HG02981 (cell line): ENCODE data around the gene GBP1.
"Not testable (repeated sequence)": the region's sequence is repeated elsewhere in the genome, so short reads cannot be mapped to it uniquely, and the experiment has no call there.

Experiments used
- ATAC-seq: cut with Tn5 transposase; IDR thresholded peaks from one replicate; pipeline ENCODE4 v1.9.1; 2021; ENCODE audit warnings: mild to moderate bottlenecking, moderate library complexity; ENCODE audit not compliant: unreplicated experiment

GBP1 gene, protein sequence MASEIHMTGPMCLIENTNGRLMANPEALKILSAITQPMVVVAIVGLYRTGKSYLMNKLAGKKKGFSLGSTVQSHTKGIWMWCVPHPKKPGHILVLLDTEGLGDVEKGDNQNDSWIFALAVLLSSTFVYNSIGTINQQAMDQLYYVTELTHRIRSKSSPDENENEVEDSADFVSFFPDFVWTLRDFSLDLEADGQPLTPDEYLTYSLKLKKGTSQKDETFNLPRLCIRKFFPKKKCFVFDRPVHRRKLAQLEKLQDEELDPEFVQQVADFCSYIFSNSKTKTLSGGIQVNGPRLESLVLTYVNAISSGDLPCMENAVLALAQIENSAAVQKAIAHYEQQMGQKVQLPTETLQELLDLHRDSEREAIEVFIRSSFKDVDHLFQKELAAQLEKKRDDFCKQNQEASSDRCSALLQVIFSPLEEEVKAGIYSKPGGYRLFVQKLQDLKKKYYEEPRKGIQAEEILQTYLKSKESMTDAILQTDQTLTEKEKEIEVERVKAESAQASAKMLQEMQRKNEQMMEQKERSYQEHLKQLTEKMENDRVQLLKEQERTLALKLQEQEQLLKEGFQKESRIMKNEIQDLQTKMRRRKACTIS

GRCh38 chr1:89065079-89065868 is at the start of gene GBP1:
Gene GBP1, minus strand, starts transcription at chr1:89065208. Its CDS starts 1,974 bp downstream, at chr1:89063234.
- peak; percentile 67 for ATAC-seq

- ATAC-seq: no peak
These were observed 49.7 kb upstream of the GBP1 start for GRCh38 chr1:89114662-89115061.

DNA sequence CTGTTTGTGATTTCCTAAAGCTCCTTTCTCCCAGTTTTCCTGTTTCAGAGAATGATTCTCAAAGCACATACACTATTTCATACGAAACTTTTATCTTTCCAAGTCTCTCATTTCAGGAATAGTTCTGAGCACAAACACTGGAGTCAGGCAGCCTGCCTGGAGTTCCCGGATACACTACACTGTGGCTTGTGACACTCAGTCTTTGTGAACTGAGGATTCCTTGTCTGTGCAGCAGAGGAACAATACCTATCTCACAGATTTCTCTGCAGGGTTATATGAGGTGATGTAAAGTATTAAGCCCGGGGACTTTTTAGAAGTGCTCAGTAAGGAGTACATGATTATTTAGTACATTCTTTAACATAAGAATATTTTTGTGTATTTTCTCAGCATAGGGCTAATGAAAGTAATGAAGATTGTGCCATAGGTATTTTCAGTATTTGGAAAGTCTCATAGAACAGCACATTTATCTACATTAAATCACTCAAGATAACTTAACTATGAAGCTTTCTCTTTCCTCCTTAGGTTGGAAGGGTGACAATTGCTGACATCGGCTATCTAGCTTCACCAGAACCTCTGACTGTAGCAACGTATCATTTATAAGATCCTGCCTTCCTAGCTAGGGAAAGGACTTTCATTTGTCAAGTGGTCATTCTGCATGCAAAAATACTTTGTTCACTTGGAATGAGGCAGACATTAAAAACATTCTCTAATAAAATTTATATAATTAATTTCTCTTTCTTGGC is 48.0 kb upstream of the GBP1 start:
- ATAC-seq: no peak

DNA sequence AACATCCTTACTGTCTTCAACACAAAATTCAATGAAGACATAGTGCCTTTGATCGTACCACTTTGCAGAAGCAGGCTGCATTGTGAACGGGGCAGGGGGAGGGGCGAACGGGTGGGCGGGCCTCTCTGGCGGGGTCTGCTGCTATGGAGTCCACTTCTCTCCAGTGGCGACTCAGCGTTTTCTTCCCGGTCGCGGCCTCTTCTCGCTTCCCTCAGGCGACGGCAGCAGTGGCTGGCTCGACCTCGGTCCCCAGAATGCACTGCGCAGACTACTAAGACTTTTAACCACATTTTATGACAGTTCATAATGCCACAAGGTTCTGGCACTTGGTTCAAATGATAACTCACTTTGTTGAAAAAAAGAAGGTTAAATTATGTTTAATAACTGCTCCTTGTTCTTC is 39.7 kb upstream of the GBP1 start:
- no peak for ATAC-seq

DNA sequence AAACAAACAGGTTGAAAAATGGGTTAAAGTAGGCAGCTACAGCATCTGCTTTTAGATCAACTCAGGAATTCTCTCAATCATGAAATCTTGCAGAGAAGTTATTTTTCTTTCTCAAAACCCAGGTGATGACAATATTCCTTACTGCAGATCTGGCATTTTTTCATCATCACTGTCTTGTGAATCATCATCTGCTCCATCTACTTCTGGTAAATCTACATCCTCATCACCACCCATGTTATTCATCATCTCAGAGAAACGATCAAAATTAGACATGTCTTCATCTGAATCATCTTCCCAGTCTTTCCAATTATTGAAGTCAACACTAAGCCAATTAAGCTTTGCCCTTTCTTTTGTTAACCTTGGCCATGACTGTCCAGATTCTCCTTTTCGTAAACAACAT is 39.1 kb upstream of the GBP1 start:
- ATAC-seq: no peak

DNA sequence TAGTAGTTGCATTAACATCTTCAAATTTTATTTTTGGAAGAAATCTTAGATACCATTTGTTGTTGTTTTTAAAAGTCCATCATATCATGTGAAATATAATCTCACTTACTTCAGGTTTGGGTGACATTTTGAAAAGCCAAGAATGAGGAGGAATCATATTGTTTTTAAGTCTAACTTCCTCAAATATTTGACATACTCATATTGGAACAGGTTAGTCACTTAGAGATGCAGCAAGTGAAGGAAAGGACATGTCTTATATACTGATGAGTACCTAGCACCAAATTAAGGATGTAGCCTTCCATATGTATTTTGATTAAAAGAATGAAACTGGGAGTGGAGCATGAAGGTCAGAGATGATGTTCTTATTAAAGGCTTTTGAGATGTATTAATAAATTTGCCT is 37.0 kb upstream of the GBP1 start:
- no peak for ATAC-seq

DNA sequence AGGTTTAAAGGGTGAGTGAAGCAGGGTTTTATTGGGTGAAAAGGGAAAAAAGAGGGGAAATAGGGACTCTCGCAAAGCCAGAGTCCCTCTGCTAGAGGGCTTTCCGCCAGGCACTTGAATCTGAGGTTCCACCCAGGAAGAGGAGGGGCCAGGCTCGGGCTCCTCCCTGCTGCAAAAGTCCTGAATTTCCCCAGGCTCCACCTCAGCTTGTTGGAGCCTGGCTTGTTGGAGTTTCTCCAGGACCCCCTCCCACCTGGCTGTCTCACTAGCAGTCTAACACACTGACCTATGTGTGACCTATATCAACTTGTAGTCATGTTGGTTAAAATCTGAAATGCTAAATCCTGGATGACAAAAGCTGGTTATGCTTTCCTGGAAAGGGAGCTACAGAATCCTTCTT is 35.4 kb upstream of the GBP1 start:
- no peak for ATAC-seq

DNA sequence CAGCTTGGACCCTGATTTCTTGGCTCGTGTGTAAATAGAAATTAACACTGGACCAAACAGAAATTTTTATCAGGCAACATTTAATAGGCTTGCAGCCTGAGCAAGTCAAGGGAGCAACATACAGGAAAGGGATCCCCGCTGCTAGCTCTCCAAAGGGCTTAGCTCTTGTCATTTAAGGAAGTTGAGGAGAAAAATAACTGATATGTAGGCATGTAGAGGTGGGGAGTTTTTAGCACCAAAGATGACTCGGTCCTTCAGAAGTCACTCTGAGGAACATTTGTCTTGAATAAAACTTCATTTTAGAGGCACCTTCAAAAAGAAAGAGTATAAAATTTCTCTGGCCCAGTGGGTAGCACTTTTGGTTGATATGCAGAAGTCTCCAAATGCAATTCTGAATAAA is 33.8 kb upstream of the GBP1 start:
- ATAC-seq: no peak

- no peak for ATAC-seq
These were observed 30.7 kb upstream of the GBP1 start for GRCh38 chr1:89095737-89096136.

DNA sequence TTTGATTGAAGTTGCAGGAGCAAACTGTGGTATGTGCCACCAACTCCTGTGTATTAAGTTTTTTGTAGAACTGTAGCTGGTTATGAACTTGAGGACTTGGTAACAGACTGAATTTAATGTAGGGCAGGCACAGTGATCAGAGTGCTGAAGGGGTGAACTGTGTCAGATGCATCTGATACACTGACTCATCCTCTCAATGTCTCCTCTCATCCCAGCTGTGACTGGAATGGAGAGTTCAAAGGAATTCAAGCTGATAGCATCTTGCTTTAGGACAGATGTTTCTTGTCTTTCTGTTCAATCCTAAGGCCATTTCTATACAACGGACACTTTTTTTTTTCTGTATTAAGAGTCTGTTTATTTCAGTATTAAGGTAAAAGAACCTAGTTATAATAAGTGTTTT is 25.0 kb upstream of the GBP1 start:
- ATAC-seq: no peak

GRCh38 chr1:89088572-89088971 is 23.6 kb upstream of the GBP1 start:
- ATAC-seq: no peak

GRCh38 chr1:89087241-89087640 is 22.2 kb upstream of the GBP1 start:
- ATAC-seq: no peak

- no peak for ATAC-seq
These were observed 20.8 kb upstream of the GBP1 start for GRCh38 chr1:89085781-89086180.

- no peak for ATAC-seq
These were observed 16.0 kb upstream of the GBP1 start for GRCh38 chr1:89081005-89081404.

DNA sequence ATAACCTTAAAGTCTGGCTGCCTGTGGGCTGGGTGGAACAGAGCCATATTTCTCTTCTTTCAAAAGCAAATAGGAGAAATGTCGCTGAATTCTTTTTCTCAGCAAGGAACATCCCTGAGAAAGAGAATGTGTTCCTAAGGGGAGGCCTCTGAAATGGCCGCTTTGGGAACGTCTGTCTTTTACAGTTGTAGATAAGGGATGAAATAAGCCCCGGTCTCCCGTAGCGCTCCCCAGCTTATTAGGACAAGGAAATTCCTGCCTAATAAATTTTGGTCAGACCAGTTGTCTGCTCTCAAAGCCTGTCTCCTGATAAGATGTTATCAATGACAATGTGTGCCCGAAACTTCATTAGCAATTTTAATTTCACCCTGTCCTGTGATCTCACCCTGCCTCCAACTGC is 15.1 kb upstream of the GBP1 start:
- not testable (repeated sequence) for ATAC-seq

GRCh38 chr1:89072466-89073065 is 7.6 kb upstream of the GBP1 start:
- ATAC-seq: not testable (repeated sequence)

GRCh38 chr1:89070509-89070908 is 5.5 kb upstream of the GBP1 start:
- no peak for ATAC-seq

DNA sequence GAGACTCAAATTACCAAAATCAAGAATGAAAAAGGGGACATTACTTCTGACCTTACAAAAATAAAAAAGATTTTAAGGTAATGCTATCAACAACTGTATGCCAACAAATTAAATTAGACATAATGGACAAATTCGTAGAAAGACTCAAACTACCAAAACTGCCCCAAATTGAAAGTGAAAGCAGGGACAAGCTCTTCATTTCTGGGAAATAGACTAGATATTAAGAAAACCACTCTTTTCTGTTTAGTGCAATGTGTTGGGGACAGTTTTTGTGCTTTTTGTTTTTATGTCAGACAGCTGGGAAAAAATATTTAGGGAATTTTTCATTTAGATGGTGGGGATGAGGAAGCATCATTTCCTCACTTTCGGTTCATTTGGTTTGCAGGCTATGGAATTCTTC is 4.9 kb upstream of the GBP1 start:
- ATAC-seq: no peak

GRCh38 chr1:89068291-89068690 is 3.3 kb upstream of the GBP1 start:
- no peak for ATAC-seq

DNA sequence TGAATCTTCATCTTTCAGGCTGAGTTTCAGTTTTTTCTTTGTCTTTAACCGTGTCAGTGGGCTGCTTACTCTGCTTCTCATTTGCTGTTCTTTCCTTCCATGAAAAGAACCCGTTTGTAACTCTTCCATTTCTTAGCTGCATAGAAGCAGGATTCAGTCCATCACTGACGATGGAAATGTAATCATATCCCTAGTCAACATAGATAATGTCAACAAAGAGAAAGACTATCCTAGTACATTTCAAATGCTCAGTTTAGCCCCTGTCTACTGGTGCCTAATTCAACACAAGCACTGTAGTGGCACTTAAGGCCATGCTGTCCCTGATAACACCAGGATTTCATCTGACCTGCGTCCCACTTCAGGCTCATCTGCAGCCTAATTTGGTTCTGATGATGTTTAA is 376 bp downstream of the GBP1 start:
- peak; percentile 40 for ATAC-seq

DNA sequence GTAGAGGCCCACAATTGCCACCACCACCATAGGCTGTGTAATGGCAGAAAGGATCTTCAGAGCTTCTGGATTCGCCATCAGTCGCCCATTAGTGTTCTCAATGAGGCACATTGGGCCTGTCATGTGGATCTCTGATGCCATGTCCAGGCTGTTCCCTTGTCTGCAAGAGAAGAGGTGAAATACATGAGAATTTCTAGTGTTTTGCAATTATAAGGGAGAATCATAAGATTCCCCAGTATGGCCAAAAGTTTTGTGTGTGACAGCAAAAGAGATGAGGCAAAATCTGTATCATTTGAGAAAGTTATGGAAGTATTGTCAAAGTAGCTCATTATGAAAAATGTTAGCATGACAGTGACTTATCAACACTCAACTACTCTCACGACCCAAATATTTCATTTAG is 1.9 kb downstream of the GBP1 start:
- no peak for ATAC-seq
